SK-N-SH treated with all-trans-retinoic acid at 6 μM for 48 hours (cell line): ENCODE measurements around the gene XCL1.

Experiments used
- ISL1 ChIP-seq: fragments of 250-450 bp; sonication (Bioruptor Pico); IDR thresholded peaks from 2 replicates; pipeline ENCODE4 v2.1.2; 2022; ENCODE audit warnings: mild to moderate bottlenecking, moderate library complexity
- OSR1 ChIP-seq: fragments of 250-450 bp; sonication (Bioruptor Pico); IDR thresholded peaks from 2 replicates; pipeline ENCODE4 v1.8.0; 2022; ENCODE audit warnings: moderate library complexity, mild to moderate bottlenecking, inconsistent platforms
- PATZ1 ChIP-seq: fragments of 250-450 bp; sonication (Bioruptor Pico); IDR thresholded peaks from 2 replicates; pipeline ENCODE4 v1.8.0; 2020; ENCODE audit warnings: mild to moderate bottlenecking, moderate library complexity, borderline replicate concordance
- RARB ChIP-seq: fragments of 250-450 bp; sonication (Bioruptor Pico); IDR thresholded peaks from 2 replicates; pipeline ENCODE4 v1.8.0; 2021; ENCODE audit warnings: mild to moderate bottlenecking, moderate library complexity
- SNAI2 ChIP-seq: fragments of 250-450 bp; sonication (Bioruptor Pico); IDR thresholded peaks from 2 replicates; pipeline ENCODE4 v1.5.0; 2020; ENCODE audit warnings: mild to moderate bottlenecking, moderate library complexity
- TCF4 ChIP-seq: fragments of 250-450 bp; sonication (Bioruptor Pico); IDR thresholded peaks from 2 replicates; pipeline ENCODE4 v1.8.0; 2021; ENCODE audit warnings: mild to moderate bottlenecking, moderate library complexity, borderline replicate concordance
- TOX ChIP-seq: fragments of 250-450 bp; sonication (Bioruptor Pico); IDR thresholded peaks from 2 replicates; pipeline ENCODE4 v1.8.0; 2021; ENCODE audit warnings: mild to moderate bottlenecking, moderate library complexity, borderline replicate concordance
- ZNF565 ChIP-seq: fragments of 450-650 bp; formaldehyde crosslinking; conservative IDR thresholded peaks from 2 replicates; pipeline ENCODE4 v1.5.0; 2020; ENCODE audit warnings: low read depth, mild to moderate bottlenecking, moderate library complexity
- TF ChIP-seq, protein P1 (sequence below): fragments of 250-450 bp; sonication (Bioruptor Pico); IDR thresholded peaks from 2 replicates; pipeline ENCODE4 v1.8.0; 2021; ENCODE audit warnings: low read depth, mild to moderate bottlenecking, moderate library complexity, borderline replicate concordance

DNA sequence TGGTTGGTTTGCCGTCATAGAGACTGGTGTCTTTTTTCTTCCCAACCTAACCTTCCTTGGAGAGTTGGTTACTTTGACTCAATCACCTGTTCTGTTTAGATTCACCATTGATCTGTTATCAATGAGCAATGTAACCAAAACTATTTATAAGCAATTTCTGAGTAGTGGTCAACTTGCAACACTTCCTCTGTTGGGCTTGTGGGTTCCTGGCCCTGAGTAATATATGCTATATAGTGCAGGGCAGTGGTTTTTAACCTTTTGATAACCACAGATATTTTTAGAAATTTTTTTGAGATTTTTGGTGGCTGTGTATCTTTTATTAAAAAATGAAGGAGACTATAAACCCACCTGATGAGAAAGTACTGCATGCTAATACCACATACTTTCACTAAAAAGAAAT is 9.4 kb upstream of the XCL1 start:
- TF ChIP-seq, protein P1, sequence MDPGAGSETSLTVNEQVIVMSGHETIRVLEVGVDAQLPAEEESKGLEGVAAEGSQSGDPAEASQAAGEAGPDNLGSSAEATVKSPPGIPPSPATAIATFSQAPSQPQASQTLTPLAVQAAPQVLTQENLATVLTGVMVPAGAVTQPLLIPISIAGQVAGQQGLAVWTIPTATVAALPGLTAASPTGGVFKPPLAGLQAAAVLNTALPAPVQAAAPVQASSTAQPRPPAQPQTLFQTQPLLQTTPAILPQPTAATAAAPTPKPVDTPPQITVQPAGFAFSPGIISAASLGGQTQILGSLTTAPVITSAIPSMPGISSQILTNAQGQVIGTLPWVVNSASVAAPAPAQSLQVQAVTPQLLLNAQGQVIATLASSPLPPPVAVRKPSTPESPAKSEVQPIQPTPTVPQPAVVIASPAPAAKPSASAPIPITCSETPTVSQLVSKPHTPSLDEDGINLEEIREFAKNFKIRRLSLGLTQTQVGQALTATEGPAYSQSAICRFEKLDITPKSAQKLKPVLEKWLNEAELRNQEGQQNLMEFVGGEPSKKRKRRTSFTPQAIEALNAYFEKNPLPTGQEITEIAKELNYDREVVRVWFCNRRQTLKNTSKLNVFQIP (CRISPR knock-in tag) = no peak
- no peak for TF ChIP-seq SNAI2 (CRISPR knock-in tag)
- TF ChIP-seq RARB (CRISPR knock-in tag) = no peak
- TF ChIP-seq ISL1 = no peak
- TF ChIP-seq TCF4 (CRISPR knock-in tag) = no peak
- TF ChIP-seq PATZ1 (CRISPR knock-in tag) = no peak
- no peak for TF ChIP-seq ZNF565 (CRISPR knock-in tag)
- no peak for TF ChIP-seq TOX
- TF ChIP-seq OSR1 (CRISPR knock-in tag) = no peak
